Measurements from ENCODE around the gene PJA1.

The PJA1 gene

GRCh38 chrX:69161371-69161770, 3.9 kb downstream of the PJA1 start:
- H3K4me3 ChIP-seq (ENCODE audit: low read depth, low read length) = no peak overlapping the region
- TF ChIP-seq, protein P1, sequence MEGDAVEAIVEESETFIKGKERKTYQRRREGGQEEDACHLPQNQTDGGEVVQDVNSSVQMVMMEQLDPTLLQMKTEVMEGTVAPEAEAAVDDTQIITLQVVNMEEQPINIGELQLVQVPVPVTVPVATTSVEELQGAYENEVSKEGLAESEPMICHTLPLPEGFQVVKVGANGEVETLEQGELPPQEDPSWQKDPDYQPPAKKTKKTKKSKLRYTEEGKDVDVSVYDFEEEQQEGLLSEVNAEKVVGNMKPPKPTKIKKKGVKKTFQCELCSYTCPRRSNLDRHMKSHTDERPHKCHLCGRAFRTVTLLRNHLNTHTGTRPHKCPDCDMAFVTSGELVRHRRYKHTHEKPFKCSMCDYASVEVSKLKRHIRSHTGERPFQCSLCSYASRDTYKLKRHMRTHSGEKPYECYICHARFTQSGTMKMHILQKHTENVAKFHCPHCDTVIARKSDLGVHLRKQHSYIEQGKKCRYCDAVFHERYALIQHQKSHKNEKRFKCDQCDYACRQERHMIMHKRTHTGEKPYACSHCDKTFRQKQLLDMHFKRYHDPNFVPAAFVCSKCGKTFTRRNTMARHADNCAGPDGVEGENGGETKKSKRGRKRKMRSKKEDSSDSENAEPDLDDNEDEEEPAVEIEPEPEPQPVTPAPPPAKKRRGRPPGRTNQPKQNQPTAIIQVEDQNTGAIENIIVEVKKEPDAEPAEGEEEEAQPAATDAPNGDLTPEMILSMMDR (IDR thresholded peaks at IDR 0.05; ENCODE audit: control insufficient read depth, extremely low read depth, insufficient read depth) = no peak
- no peak for DNase-seq (ENCODE audit: low read depth)

DNA sequence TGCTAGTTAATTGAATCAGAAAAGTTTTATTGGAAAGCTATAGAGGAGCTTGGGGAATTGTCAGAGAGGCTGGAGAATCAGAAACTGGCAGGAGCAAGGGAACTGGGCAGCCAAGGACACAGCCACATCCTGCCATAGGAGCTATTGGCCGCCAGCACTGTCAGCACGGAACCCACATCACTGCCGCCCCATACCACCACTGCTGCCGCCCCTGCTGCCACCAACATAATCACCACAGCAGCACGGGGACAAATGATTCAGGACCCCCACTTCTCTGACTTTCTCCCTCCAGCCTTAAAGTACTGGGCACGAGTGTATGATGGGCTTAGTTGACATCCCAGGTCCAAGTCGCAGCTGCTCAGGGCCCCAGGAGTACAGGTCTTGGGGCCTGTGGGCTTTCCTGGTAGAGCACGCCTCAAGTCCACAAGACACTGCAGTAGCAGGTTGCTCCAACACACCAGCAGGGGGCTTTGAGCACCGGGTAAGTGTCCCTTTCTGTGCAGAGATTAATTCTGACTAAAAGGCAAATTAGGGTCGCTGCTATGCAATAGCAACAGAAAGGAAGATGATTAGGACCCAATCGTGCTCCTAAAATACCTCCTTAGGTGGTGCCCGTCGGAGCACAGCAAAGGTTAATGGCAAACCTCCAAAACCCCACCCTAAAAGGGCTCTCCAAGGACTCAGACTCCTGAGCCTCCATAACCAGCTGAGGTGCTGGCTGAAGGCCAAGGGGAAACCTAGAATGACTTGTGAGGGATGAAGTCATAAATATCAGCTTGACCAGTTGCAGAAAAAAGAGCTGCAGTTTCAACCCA, 6.9 kb downstream of the PJA1 start:
- H3K4me3 ChIP-seq (ENCODE audit: low read depth, low read length) = no peak overlapping the region
- TF ChIP-seq, protein P1 (IDR thresholded peaks at IDR 0.05; ENCODE audit: control insufficient read depth, extremely low read depth, insufficient read depth) = peak; percentile 36; the same call in 1 of the 2 replicates
- DNase-seq (ENCODE audit: low read depth) = no peak

- TF ChIP-seq, protein P1 (IDR thresholded peaks at IDR 0.05; ENCODE audit: control insufficient read depth, extremely low read depth, insufficient read depth) = no peak
- H3K4me3 ChIP-seq (ENCODE audit: low read depth, low read length) = no peak overlapping the region
- no peak for DNase-seq (ENCODE audit: low read depth)
These were observed 8.6 kb downstream of the PJA1 start for GRCh38 chrX:69156638-69157037.

DNA sequence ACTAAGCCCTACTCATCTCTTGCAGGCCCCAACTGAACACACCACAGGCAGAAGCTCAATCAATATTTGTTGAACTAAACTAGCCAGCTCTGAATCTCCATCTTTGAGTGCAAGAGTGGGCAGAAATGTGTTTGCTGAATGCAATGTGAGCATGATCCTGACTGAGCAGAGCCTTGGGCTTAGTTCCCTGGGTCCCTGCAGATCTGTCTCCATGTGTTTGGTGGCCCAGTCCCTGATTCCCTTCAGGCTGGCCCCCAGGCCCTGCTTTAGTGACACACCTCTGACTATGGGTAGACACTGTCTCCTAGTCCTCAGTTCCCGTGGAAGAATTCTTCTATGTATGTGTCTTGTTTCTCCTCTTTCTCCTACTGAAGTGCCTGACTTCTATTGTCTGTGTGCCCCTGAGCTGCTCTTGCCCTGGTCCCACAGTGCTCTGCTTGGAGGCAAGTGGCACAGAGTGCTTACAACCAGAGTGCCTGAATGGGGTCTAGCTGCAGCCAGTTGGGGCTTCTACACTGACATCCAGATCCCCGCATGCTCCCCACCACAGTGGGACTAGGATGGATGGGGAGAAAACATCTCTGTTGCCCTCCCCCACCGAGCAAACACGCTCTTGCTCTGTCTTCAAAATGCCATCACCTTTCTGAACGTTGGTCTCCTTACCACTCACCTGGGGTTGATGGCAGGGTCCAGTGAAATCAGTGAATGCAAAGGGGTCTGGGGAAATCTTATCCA, 9.3 kb downstream of the PJA1 start:
- no peak for DNase-seq (ENCODE audit: low read depth)
- H3K4me3 ChIP-seq (ENCODE audit: low read depth, low read length) = no peak overlapping the region
- TF ChIP-seq, protein P1 (IDR thresholded peaks at IDR 0.05; ENCODE audit: control insufficient read depth, extremely low read depth, insufficient read depth) = no peak

- H3K4me3 ChIP-seq (ENCODE audit: low read depth, low read length) = no peak overlapping the region
- TF ChIP-seq, protein P1 (IDR thresholded peaks at IDR 0.05; ENCODE audit: control insufficient read depth, extremely low read depth, insufficient read depth) = no peak
- no peak for DNase-seq (ENCODE audit: low read depth)
These were observed 11.2 kb downstream of the PJA1 start for GRCh38 chrX:69154051-69154450.

DNA sequence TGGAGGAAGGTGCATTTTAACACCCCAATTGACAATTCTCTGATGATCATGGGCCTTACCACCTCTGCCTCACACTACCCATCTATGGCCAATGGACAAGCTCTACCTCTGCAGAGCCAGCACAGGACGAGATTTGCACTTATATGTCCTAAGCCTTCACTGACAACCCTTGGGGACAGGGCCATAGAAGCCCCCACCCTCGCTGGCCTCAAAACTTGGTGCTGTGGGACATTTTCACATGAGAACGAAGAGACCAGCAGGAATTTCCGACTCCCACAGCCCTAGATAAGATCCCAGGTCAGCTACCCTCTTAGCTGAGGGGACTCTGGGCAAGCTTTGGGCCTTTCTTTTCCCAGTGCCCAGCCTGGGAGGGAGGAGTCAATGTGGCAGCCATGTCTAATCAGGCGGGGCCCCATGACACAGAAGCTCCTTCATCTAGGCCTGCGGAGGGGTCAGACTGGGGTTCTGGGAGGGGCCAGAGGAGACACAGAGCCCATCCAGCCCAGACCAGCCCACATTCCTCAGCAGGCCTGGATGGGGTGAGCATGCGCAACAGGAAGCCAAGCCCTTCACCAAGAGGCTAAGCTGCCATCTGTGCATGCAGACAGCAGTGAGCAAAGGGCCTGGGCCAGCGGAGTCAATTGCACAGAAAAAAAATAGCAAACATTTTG, 12.1 kb downstream of the PJA1 start:
- no peak for DNase-seq (ENCODE audit: low read depth)
- TF ChIP-seq, protein P1 (IDR thresholded peaks at IDR 0.05; ENCODE audit: control insufficient read depth, extremely low read depth, insufficient read depth) = no peak
- H3K4me3 ChIP-seq (ENCODE audit: low read depth, low read length) = no peak overlapping the region

Data from LNCaP clone FGC (cell line).